ENCODE measurements around the gene IQGAP2.

GRCh38 chr5:76545184-76545583 lies 142.1 kb downstream of the IQGAP2 start:
- TF ChIP-seq ZNF70 (CRISPR knock-in tag; IDR thresholded peaks at IDR 0.05) (no peak), CSRNP3 (CRISPR knock-in tag; IDR thresholded peaks at IDR 0.05) (no peak), PATZ1 (CRISPR knock-in tag; IDR thresholded peaks at IDR 0.05; ENCODE audit: borderline replicate concordance) (no peak)

Data from SK-N-SH treated with all-trans-retinoic acid at 6 μM for 48 hours (cell line).